PFSK-1 (cell line): ENCODE measurements around the gene NMBR.

Experiments used
- FOXP2 ChIP-seq: optimal IDR thresholded peaks from 2 replicates; pipeline ENCODE3; 2011; ENCODE audit warnings: borderline replicate concordance, control low read depth, inconsistent platforms; ENCODE audit not compliant: insufficient read depth; ENCODE audit errors: extremely low read length, extremely low read depth
- POLR2AphosphoS5 ChIP-seq: IDR thresholded peaks from 2 replicates; pipeline ENCODE4 v1.6.1; 2012; ENCODE audit warnings: low read depth, mild to moderate bottlenecking, control low read depth, low read length, moderate library complexity
- SIN3A ChIP-seq: IDR thresholded peaks from 2 replicates; pipeline ENCODE4 v1.6.1; 2012; ENCODE audit warnings: mild to moderate bottlenecking, low read length, moderate library complexity, borderline replicate concordance; ENCODE audit not compliant: insufficient read depth
- TAF1 ChIP-seq: IDR thresholded peaks from 2 replicates; pipeline ENCODE4 v1.6.1; 2012; ENCODE audit warnings: low read length, control low read depth, borderline replicate concordance; ENCODE audit not compliant: insufficient read depth
- TF ChIP-seq, protein P1 (sequence below), 2 experiments: IDR thresholded peaks; 2 replicates each; pipeline versions ENCODE4 v1.6.1 to v1.8.0; 2011 to 2012; ENCODE audit warnings: low read depth in 2 of 2, low read length in 2 of 2, control low read depth in 1 of 2, inconsistent platforms in 1 of 2, mild to moderate bottlenecking in 1 of 2, moderate library complexity in 1 of 2; ENCODE audit not compliant: insufficient read depth in 1 of 2

GRCh38 chr6:142051404-142051803 is 95.5 kb downstream of the NMBR start:
- TF ChIP-seq POLR2AphosphoS5 (no peak), SIN3A (no peak), FOXP2 (no peak), TAF1 (no peak)
- TF ChIP-seq, protein P1, sequence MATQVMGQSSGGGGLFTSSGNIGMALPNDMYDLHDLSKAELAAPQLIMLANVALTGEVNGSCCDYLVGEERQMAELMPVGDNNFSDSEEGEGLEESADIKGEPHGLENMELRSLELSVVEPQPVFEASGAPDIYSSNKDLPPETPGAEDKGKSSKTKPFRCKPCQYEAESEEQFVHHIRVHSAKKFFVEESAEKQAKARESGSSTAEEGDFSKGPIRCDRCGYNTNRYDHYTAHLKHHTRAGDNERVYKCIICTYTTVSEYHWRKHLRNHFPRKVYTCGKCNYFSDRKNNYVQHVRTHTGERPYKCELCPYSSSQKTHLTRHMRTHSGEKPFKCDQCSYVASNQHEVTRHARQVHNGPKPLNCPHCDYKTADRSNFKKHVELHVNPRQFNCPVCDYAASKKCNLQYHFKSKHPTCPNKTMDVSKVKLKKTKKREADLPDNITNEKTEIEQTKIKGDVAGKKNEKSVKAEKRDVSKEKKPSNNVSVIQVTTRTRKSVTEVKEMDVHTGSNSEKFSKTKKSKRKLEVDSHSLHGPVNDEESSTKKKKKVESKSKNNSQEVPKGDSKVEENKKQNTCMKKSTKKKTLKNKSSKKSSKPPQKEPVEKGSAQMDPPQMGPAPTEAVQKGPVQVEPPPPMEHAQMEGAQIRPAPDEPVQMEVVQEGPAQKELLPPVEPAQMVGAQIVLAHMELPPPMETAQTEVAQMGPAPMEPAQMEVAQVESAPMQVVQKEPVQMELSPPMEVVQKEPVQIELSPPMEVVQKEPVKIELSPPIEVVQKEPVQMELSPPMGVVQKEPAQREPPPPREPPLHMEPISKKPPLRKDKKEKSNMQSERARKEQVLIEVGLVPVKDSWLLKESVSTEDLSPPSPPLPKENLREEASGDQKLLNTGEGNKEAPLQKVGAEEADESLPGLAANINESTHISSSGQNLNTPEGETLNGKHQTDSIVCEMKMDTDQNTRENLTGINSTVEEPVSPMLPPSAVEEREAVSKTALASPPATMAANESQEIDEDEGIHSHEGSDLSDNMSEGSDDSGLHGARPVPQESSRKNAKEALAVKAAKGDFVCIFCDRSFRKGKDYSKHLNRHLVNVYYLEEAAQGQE (IDR thresholded peaks at IDR 0.05; ENCODE audit: insufficient read depth in 1 of 2, low read depth in 2 of 2, low read length in 2 of 2), result no peak
